NCI-H2227 treated with DMSO at 0.1 percent for 48 hours (cell line): Measurements from ENCODE around the gene NEU4.
"Not testable (repeated sequence)": the region's sequence is repeated elsewhere in the genome, so short reads cannot be mapped to it uniquely, and the experiment has no call there.

ENCODE experiments used
- DNase-seq: peaks from one replicate; lab custom pipeline; 2025; lab: John Stamatoyannopoulos, UW

NEU4 gene

DNA sequence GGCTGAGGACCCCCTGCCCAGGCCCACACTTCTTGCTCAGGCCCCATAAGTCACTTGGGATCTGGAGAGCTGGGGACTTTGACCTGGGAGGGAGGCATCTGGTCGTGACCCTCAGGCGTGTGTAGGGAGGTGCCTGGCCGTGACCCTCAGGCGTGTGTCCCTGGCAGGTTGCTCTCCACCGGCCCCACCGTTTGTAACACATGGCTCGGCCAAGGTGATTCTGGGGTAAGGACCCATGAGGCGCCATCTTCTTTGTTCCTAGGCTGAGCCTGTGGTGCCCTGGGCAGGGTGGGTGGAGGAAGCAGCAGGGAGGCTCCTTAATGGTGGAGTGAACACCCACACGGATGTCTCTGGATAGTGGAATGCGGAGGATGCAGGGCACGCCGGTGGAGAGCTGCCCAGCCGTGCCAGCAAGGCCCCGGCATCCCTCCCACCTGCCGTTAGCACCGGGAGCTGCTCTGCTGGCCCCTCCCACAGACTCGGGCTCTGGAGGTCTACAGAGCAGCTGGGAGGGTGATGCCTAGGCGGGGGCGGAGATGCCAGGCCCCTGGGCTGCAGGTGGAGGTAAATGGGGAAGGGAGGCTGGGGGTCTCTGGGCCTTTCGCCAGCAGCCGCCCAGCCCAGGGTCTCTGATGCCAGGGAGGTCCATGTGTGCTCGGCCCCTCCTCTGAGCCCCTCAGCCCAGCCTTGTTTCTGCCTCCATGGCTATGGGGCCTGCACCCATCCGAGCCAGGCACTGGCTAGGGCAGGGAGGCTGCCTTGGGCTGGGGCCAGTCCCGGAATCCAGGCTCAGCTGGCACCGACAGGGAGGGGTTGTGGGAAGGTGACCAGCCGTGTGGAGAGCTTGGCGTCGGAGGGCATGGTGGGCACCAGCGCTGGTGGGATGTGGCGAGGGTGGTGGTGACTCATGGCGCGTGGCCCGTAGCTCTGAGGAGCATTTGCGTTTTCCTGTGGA lies 33.5 kb upstream of the NEU4 start:
- no peak for DNase-seq

DNA sequence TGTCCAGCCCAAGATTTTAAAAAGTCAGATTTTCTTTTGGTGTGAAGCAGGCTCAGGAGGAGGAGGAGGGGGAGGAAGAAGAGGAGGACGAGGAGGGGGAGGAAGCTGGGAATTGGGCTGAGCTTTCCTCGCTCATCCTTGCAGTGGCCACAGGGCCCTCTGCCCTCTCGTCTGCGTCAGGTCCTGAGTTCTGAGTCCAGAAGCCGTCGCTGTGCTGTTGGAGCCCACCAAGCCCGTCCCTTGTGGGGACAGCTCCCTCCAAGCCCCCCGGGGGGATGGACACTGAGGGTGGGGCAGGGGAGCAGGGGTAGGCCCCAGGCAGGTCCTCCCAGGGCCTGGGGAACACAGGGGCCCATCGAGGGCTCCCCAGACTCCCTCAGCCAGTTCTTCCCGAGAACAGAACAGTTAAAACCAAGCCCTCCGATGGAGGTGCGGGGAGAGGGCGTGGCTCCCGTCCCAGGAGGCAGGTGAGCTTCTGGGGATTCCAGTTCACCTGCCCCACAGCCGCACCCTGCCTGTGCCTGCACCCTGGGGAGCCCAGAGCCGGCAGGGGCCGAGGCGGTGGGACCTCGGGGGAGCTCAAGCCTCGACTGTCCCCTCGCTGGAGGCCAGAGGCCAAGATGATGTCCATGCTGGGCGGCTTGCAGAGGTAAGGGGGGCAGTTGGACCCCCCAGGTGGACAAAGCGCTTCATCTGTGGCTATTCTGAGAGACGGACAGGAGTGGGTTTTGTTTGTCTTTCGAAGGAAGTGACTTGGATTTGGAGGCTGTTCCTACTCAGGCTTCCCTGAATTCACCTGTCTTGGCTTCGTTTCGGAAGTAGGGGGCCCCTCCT lies 32.4 kb upstream of the NEU4 start, which contains the start of gene GAL3ST2:
Gene GAL3ST2 (plus strand): TSS at position 487 of the 834 bp plus-strand sequence. CDS start 134 bp downstream, at position 621.
- DNase-seq: no peak

GRCh38 chr2:241777170-241777685 lies 31.8 kb upstream of the NEU4 start:
- no peak for DNase-seq

DNA sequence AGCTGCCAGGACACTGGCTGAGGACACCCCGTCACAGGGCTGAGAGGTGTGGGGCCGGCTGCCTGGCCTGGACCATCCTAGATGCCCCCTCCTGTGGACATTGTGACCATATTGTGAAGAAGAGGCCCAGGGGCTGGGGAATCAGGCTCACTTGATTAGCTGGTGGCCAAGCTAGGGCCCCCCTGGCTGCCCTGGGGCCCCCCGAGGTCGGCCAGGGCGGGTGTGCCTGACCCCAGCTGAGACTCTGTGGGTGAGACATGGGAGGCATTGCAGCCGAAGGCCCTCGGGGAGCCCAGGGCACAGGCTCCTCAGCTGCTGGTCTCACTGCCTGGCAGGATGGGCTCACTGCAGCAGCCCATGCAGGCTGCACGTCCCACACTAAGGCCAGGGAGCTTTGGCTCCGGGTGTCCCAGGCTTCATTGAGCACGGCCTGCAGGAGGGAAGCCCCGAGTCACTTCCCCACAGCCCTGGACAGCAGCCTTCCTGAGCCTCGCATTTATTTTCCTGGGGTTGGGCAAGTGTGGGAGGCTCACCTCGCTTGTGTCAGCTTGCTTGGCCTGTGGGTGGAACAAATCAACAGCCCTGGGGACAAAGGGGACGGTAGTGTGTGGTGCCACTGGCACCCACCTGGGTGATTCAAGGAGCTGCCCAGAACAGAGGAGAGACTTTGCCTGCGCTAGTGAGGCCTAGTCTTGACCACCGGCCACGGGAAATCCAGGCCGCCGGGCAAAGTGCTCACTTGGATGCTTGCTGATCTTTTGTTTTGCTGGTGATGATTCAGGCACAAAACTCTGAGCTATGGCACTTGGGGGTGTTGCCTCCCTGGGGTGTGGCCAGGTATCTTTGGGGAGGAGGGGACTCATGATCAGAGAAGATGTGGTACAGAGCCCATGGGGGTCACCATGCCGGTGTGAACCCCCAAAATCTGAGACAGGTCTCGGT lies 31.0 kb upstream of the NEU4 start:
- no peak for DNase-seq

DNA sequence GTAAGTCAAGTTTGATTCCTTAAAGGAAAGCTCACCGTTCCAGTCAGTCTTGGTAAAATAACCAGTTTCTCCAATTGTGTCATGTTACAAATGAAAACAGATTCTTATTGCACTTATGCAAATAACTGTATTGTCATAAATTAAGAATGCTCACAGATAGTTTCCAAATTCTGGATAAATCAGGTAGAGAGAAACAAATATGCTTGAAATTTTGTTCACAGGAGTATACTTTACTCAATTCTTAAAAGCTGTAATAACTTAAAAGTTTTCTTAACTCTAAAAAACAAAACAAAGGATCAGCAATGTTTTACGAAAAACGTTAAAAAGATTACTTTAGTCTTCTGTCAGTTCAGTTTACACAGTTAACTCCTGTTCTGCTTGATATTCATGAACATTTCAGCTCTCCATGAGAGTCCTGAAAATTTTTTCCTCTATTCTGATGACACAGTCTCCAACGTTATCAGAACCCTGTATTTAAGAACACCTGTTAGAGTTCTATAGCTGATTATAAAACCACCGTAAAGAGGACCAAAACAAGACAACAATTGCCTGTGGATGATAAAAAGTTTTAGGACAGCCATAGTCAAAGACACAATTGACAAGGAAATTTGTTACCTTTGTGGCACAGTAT lies 27.9 kb upstream of the NEU4 start:
- DNase-seq: no peak

- not testable (repeated sequence) for DNase-seq
These were observed 26.9 kb upstream of the NEU4 start for GRCh38 chr2:241782053-241782452.

DNA sequence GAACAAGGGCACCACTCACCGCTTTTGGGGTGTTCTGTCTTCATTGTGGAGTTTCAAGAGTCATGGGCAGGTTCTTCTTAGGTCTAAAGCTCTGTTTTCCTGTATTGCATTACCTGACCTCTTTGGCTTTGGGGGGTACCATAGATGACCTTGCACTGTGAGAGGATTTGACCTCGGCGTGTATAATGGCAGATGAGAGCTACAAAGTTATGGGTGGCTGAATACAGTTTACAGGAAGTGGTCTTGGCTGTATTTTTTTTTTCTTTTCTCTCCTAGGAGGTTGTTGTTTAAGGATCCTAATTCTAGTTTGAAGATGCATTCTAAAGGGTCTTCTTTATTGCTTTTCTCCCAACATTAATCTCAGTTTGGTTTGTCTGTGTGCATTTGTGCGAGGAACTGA lies 20.9 kb upstream of the NEU4 start:
- DNase-seq: no peak

DNA sequence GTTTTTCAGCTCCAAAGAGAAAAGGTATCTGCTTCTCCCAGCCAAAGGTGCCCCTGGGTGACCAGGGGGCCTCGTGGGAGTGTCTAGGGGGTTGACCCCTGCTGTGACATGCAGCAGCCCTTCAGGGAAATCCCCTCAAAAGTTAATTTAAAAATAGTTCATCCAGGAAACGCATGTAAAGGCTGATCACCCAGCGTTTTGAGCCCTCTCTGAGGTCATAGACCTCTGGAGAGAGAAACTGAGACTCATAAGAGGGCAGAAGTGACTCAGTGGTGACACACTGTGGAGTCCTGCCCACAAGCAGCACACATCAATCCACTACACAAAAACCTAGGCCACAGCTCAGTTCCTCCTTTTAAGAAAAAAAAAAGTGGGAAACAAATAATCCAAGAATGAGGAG lies 20.4 kb upstream of the NEU4 start:
- no peak for DNase-seq

GRCh38 chr2:241791385-241791784 lies 17.6 kb upstream of the NEU4 start:
- DNase-seq: not testable (repeated sequence)

DNA sequence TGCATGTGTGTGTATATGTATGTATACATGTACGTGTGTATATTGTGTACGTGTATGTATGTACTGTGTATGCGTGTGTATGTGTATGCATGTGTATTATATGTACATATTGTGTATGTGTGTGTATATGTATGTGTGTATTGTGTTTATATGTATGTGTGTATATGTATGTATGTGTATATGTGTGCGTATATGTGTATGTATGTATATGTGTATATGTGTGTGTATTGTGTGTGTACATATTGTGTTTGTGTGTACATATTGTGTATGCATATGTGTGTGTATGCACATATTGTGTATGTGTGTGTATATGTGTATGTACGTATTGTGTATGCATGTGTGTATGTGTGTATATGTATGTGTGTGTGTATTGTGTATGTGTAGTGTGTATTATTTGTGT lies 15.6 kb upstream of the NEU4 start:
- DNase-seq: no peak

DNA sequence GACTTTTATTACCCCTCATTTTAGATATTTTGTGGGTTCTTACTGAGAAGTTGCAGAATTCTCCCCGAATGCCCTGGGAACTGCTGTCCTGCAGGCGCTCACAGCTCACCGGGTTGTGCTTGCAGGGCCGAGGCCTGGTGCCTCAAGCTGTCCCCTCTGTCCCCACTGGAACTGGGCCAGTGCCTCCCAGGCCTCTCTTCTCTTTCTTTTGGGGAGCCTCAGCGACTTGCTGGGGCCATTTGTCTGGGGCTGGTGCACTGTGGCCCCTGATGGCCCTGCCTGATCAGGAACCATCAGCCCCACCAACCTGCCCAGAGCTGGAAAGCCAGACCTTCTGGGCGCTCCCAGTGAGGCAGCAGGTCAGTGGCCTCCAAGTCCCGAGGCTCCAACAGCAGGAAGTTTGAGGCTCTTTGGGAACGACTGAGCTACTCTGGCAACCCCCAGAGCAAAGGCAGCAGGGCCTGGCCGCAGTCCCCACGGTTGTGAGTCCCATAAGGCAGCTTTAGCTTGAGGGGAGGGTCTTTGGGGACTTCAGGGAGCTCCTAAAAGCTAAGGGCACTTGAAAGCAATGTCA lies 14.7 kb upstream of the NEU4 start:
- DNase-seq: no peak

DNA sequence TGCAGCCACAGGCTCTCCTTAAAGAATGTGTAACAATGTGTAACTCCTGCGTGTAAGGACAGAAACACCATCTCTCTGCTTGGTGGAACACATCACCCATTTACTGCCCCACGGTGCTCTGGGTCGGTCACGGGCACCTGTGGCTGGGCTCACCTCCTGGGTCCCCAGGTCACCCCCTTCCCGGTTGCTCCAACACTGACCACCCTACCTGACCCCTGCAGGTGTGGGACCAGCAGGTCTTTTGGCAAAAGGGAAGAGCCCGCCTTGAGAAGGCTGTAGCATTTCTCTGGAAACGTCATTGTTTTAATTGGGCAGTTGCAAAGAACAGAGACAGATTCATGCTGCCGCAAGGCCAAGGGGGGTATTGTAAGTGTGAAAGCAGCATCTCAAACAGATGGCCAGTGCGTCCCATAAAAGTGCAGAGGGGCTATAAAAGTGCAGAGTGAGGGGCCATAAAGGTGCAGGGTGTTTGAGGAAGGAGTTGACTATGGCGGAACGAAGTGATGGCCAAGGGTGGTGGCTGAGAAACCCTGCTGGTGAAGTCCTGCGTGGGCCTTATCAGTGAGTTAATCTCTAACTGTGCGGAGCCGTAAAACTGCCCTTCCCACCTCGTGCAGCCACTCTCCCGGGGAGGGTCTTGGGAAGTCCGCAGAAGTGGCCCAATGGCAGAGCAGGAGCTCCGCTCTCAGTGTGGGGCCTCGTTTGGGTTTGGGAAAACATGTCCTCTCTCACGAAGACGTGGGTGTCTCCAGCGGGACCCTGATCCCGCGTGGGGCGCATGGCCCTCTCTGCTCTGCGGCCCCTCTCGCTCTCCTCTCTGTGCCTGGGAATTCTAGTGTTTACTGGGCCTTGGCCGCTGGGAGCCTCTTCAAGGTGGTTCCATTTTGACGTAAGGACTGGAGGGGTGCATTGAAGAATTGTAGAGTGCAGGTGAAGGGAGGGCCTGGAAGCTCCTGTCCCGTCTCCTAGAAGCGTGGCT lies 13.7 kb upstream of the NEU4 start:
- DNase-seq: no peak

- no peak for DNase-seq
These were observed 12.8 kb upstream of the NEU4 start for GRCh38 chr2:241796209-241796608.

DNA sequence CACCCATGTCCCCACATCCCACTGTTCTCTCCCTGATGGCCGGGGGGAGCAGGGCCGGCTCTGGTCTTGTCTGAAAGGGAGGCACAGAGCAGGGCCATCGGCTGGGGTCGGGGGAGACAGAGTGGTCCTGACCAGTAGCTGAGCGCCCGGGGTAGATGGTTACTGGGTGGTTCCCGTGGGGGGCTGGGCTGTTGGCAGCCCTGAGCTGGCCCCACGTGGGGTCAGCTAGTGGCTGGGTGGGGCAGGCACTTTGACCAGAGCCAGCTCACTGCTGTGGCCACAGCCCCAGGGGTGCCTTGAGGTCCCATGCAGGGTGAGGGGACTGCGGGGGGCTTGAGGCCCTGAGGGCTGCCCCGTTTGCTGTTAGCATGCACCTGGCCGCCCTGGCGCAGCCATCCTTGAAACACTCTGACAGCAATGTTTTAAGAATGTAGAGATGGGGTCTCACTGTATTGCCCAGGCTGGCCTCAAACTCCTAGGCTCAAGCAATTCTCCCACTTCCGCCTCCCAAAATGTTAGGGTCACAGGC lies 12.3 kb upstream of the NEU4 start:
- DNase-seq: no peak

DNA sequence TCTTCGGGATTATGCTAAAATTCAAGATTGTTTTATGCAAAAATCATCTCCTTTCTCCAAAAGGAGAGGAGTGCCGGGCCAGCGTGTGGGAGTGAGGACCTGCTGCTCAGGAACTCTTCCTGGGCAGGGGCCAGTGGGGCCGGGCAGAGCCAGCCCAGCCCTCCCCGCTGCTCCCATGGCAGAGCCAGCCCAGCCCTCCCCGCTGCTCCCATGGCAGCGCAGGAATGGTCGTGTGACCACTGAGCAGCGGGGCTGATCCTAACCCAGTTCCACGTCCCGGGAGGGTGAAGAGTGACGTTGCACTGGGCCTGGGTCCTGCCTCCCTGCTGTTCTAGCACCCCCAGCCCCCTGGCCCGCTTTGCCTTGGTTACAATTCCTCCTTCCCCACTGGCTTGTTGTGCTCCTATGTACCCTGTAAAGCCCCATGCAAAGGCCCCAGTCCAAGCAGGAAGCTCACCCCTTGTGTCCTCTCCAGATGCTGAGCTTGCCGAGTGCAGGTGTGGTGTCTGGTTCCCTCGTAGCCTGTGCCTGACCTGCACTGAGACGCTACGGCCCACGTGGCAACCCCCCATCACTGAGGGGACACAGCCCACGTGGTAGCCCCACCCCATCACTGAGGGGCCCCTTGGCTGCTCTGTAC lies 11.4 kb upstream of the NEU4 start:
- no peak for DNase-seq

GRCh38 chr2:241798081-241798630 lies 10.8 kb upstream of the NEU4 start:
- DNase-seq: no peak

GRCh38 chr2:241798631-241799521 lies 10.1 kb upstream of the NEU4 start:
- DNase-seq: no peak
